Measurements from ENCODE around the gene TFR2. TPM values are rescaled to one million over a fixed set of nuclear protein-coding genes. Genes with fewer than 3 reads are reported as not detected.

The TFR2 gene
- total RNA-seq, 4 donors from 2014 or later: 1.6 to 2.5 TPM; not detected in 2

DNA sequence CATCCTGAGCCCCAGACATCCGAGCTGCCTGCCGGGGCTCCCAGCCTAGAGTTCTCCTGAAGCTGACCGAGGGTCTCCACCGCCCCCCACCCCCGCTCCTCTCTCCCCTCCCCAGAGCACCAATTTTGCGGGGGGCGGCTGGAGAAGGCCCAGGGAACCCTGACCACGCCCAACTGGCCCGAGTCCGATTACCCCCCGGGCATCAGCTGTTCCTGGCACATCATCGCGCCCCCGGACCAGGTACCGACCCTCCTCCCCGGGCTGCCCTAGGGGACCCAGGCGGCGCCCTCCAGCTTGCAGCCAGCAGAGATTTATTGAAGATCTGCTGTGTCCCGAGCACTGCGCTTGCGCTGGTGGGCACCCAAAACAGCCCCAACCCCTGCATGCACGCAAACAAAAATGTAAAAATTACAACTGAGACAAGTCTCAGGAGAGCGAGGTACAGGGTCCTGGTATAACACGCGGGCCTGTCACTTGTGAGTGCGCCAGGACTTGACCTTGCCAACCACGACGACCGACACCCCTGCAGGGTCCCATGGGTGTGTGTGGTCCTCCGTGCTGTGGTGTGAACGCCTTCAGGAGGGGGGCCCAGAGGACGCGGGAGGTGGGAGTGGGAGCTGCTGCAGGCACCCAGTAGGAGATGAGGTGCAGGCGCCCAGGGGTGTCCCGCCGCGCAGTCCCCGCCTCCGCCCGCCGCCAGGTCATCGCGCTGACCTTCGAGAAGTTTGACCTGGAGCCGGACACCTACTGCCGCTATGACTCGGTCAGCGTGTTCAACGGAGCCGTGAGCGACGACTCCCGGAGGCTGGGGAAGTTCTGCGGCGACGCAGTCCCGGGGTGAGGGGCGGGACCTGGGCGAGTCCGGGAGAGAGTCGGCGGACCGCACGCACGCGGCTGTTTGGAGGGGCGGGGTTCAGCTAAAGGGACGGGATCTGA is 36.1 kb downstream of the TFR2 start:
- DNase-seq: peak; percentile 36 to 71 (median 69)
- Histone ChIP-seq H3K4me3 (peak overlapping the region; percentile 65 to 75 (median 65)), H3K4me1 (peaks cover 0 to 37% (median 6%) of the 10 kb centered on the region in 4 donors), H3K36me3 (no peaks in the 10 kb centered on the region), H3K27me3 (no peaks in the 10 kb centered on the region), H3K27ac (peak overlapping the region; percentile 74 to 86 (median 82)), H3K9me3 (no peaks in the 10 kb centered on the region)
- TF ChIP-seq POLR2A (IDR thresholded peaks at IDR 0.05): no peak
- TF ChIP-seq, protein P1, sequence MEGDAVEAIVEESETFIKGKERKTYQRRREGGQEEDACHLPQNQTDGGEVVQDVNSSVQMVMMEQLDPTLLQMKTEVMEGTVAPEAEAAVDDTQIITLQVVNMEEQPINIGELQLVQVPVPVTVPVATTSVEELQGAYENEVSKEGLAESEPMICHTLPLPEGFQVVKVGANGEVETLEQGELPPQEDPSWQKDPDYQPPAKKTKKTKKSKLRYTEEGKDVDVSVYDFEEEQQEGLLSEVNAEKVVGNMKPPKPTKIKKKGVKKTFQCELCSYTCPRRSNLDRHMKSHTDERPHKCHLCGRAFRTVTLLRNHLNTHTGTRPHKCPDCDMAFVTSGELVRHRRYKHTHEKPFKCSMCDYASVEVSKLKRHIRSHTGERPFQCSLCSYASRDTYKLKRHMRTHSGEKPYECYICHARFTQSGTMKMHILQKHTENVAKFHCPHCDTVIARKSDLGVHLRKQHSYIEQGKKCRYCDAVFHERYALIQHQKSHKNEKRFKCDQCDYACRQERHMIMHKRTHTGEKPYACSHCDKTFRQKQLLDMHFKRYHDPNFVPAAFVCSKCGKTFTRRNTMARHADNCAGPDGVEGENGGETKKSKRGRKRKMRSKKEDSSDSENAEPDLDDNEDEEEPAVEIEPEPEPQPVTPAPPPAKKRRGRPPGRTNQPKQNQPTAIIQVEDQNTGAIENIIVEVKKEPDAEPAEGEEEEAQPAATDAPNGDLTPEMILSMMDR (IDR thresholded peaks at IDR 0.05): no peak

DNA sequence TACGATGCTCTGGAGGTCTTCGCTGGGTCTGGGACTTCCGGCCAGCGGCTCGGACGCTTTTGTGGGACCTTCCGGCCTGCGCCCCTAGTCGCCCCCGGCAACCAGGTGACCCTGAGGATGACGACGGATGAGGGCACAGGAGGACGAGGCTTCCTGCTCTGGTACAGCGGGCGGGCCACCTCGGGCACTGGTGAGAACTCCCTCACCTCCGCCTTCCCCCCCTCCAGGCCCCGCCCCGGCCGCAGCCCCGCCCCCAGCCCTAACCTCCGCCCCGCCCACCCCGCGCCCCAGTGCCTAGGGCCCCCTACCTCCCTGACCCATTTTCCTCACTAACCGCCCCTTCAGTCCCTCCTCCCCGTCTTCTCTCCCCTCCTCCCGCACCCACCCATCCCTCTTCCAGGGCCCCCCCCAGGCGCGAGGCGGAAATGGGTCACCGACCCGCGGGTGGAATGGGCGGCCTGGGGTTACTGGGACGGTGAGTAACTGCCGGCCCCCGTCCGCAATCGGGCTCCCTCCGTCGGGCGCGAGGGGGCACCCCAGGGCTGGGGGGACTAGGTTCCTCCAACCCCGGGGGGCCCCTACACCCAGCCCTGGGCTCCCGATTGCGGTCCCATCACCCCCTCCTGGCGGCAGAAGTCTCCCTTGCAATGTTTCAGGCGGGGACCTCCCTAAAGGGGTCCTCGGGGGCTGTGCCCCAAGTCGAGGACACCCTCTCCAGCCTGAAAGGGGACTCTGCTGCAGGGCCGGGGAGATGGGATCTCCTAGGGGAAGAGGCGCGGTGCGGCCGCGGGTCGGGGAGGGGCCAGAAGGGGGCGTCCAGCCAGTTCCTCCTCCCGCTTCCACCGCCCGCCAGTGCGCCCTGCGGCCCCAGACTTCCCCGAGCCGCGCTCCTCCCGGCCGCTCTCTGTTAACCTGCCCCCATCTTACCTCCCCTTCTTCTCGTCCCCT is 37.0 kb downstream of the TFR2 start:
- Histone ChIP-seq H3K4me3 (peak overlapping the region; percentile 65 to 75 (median 65)), H3K9me3 (no peaks in the 10 kb centered on the region), H3K36me3 (no peaks in the 10 kb centered on the region), H3K27ac (peak overlapping the region; percentile 74 to 86 (median 82)), H3K27me3 (no peaks in the 10 kb centered on the region), H3K4me1 (peaks cover 0 to 37% (median 6%) of the 10 kb centered on the region in 4 donors)
- TF ChIP-seq, protein P1 (IDR thresholded peaks at IDR 0.05): peak; percentile 38 to 51 (median 44)
- TF ChIP-seq POLR2A (IDR thresholded peaks at IDR 0.05): no peak
- DNase-seq: peak; percentile 76 to 90 (median 82)

DNA sequence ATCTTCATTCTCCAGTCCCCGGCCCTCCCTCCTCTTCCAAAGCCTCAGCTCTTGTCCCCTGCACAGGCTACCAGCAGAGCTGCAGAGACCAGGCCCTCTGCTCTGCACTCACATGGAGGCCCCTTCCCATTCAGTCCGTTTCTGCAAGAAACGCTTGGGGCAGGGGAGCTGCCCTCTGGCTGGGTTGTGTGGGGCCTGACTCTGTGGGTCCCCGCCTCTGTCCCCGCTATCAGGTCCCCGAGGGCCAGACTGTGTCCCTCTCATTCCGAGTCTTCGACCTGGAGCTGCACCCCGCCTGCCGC is 37.7 kb downstream of the TFR2 start:
- no peaks in the 10 kb centered on the region for H3K36me3 ChIP-seq
- H3K4me1 ChIP-seq: peaks cover 0 to 37% (median 6%) of the 10 kb centered on the region in 4 donors
- no peaks in the 10 kb centered on the region for H3K27me3 ChIP-seq
- H3K4me3 ChIP-seq: peak overlapping the region; percentile 65 to 75 (median 65)
- DNase-seq: no peak
- TF ChIP-seq, protein P1 (IDR thresholded peaks at IDR 0.05): no peak
- TF ChIP-seq POLR2A (IDR thresholded peaks at IDR 0.05): no peak
- H3K9me3 ChIP-seq: no peaks in the 10 kb centered on the region
- H3K27ac ChIP-seq: peak overlapping the region; percentile 74 to 86 (median 82)

DNA sequence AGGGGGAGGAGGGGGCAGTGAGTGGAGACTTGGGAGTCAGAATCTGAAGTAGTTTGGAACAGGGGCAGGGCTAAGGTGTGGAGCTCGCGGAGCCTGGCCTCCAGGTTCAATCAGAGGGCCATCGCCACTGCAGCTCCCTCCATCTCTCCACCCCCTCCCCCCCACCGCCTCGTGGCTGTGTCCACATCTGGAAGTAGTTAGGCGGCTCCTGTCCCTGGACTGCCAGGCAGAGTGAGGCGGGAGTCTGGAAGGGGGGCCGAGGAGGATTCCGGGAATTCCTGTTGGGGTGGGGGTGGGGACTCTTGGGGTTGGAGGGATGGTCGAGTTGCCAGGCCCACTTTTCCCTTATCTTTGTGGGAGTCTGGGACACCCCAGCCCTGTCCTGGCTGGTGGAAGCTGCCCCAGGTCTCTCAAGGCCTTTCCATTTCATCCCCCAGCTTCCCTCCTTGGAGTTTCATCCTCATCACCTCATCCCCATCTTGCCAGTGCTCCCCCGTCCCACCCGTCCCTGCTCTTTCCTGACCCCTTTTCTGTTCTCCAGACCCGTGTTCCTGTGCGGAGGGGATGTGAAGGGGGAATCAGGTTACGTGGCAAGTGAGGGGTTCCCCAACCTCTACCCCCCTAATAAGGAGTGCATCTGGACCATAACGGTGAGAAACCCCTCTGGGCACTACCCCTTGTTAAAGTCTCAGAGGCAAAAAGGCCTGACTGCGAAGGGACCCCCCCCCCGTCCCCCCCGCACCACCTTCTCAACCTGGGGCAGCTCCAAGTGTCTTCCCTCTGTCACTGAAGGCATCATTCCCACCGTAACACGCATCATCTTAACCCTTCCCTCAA is 38.2 kb downstream of the TFR2 start:
- peaks cover 0 to 37% (median 6%) of the 10 kb centered on the region in 4 donors for H3K4me1 ChIP-seq
- no peaks in the 10 kb centered on the region for H3K9me3 ChIP-seq
- no peaks in the 10 kb centered on the region for H3K36me3 ChIP-seq
- no peak for TF ChIP-seq POLR2A (IDR thresholded peaks at IDR 0.05)
- TF ChIP-seq, protein P1 (IDR thresholded peaks at IDR 0.05): no peak
- DNase-seq: peak in 2 of 3 donors; percentile 40 to 73
- H3K4me3 ChIP-seq: peak overlapping the region in 3 of 4 donors; percentile 65 to 75 (median 65)
- H3K27me3 ChIP-seq: no peaks in the 10 kb centered on the region
- H3K27ac ChIP-seq: peak overlapping the region; percentile 74 to 86 (median 82)

DNA sequence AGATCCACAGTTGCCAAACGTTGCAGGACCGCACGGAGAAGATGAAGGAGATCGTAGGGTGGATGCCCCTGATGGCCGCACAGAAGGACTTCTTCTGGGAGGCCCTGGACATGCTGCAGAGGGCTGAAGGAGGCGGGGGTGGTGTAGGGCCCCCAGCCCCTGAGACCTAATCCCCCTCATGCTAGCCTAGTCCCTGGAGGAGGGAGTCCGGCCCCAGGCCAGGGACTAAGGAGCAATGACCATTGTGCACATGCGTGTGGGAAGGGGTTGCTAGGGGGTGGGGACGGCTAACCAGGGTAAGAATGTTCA is 40.7 kb downstream of the TFR2 start:
- H3K27ac ChIP-seq: no peak overlapping the region
- no peaks in the 10 kb centered on the region for H3K9me3 ChIP-seq
- no peak overlapping the region for H3K4me3 ChIP-seq
- TF ChIP-seq, protein P1 (IDR thresholded peaks at IDR 0.05): no peak
- TF ChIP-seq POLR2A (IDR thresholded peaks at IDR 0.05): no peak
- H3K27me3 ChIP-seq: no peaks in the 10 kb centered on the region
- H3K36me3 ChIP-seq: no peaks in the 10 kb centered on the region
- H3K4me1 ChIP-seq: peaks cover 0 to 35% (median 5%) of the 10 kb centered on the region in 4 donors
- DNase-seq: no peak

All from Peyer's patch (tissue), 4 donors.